GM23338 (cell line): ENCODE measurements around the gene SLC25A34. TPM values are rescaled to one million over a fixed set of nuclear protein-coding genes. Genes with fewer than 3 reads are reported as not detected.

Source experiments
- ATAC-seq: fragments of 200-7000 bp; cut with Tn5 transposase; 3 replicates; pipeline ENCODE4 v1.9.1; 2020
- DNase-seq: peaks from one replicate; pipeline ENCODE4 v3.0.0-alpha.2; 2015; ENCODE audit warnings: low spot score
- H2AFZ ChIP-seq: fragments of 200-600 bp; sonication (generic); 2 replicates; pipeline ENCODE4 v1.8.0; 2016; ENCODE audit warnings: antibody characterized with exemption, mild to moderate bottlenecking, moderate library complexity
- H3F3A ChIP-seq: fragments of 200-600 bp; sonication (generic); replicated peaks from 2 replicates; pipeline ENCODE4 v1.8.0; 2017; ENCODE audit warnings: antibody characterized with exemption, mixed run types, low read depth
- H3K27ac ChIP-seq: fragments of 200-600 bp; sonication (generic); 2 replicates; pipeline ENCODE4 v1.6.1; 2016; ENCODE audit warnings: low read depth
- H3K27me3 ChIP-seq: fragments of 200-600 bp; sonication (generic); 2 replicates; pipeline ENCODE4 v1.8.0; 2016; ENCODE audit warnings: mild to moderate bottlenecking, mixed run types, moderate library complexity; ENCODE audit not compliant: insufficient read depth
- H3K36me3 ChIP-seq: fragments of 200-600 bp; sonication (generic); 2 replicates; pipeline ENCODE4 v1.8.0; 2016; ENCODE audit warnings: mild to moderate bottlenecking; ENCODE audit not compliant: insufficient read depth
- H3K4me1 ChIP-seq: fragments of 200-600 bp; sonication (generic); 2 replicates; pipeline ENCODE4 v1.8.0; 2016; ENCODE audit warnings: mild to moderate bottlenecking, moderate library complexity; ENCODE audit not compliant: insufficient read depth
- H3K4me2 ChIP-seq: fragments of 200-600 bp; sonication (generic); 2 replicates; pipeline ENCODE4 v1.7.1; 2017; ENCODE audit warnings: mixed run types
- H3K4me3 ChIP-seq: fragments of 200-600 bp; sonication (generic); 2 replicates; pipeline ENCODE4 v1.6.1; 2016; ENCODE audit warnings: mixed run types
- H3K79me2 ChIP-seq: fragments of 200-600 bp; sonication (generic); replicated peaks from 2 replicates; pipeline ENCODE4 v1.8.0; 2017; ENCODE audit warnings: mild to moderate bottlenecking; ENCODE audit not compliant: insufficient read depth
- H3K9me2 ChIP-seq: fragments of 200-600 bp; sonication (generic); 2 replicates; pipeline ENCODE4 v1.8.0; 2017; ENCODE audit not compliant: insufficient read depth
- H4K20me1 ChIP-seq: fragments of 200-600 bp; sonication (generic); replicated peaks from 2 replicates; pipeline ENCODE4 v1.8.0; 2017; ENCODE audit warnings: mild to moderate bottlenecking; ENCODE audit not compliant: insufficient read depth
- H3K27ac Mint-ChIP-seq: 2 replicates; pipeline ENCODE4 v1.8.0; 2020; ENCODE audit warnings: inconsistent platforms, mild to moderate bottlenecking, moderate library complexity, mixed read lengths
- H3K27me3 Mint-ChIP-seq: 3 replicates; pipeline ENCODE4 v1.8.0; 2022; ENCODE audit warnings: low read depth, mild to moderate bottlenecking, moderate library complexity, mixed read lengths, inconsistent platforms; ENCODE audit not compliant: insufficient read depth, poor library complexity
- H3K36me3 Mint-ChIP-seq: 3 replicates; pipeline ENCODE4 v1.8.0; 2021; ENCODE audit warnings: low read depth, mild to moderate bottlenecking, inconsistent platforms, moderate library complexity, mixed read lengths
- H3K4me1 Mint-ChIP-seq: 3 replicates; pipeline ENCODE4 v1.8.0; 2020; ENCODE audit warnings: mild to moderate bottlenecking, inconsistent platforms, mixed read lengths
- H3K4me3 Mint-ChIP-seq: 3 replicates; pipeline ENCODE4 v1.8.0; 2021; ENCODE audit warnings: moderate library complexity, mild to moderate bottlenecking, inconsistent platforms, mixed read lengths
- H3K9me3 Mint-ChIP-seq: 3 replicates; pipeline ENCODE4 v1.8.0; 2020; ENCODE audit warnings: moderate library complexity, mild to moderate bottlenecking, inconsistent platforms, mixed read lengths
- EZH2 ChIP-seq: fragments of 200-600 bp; sonication (generic); IDR thresholded peaks from one replicate; pipeline ENCODE4 v1.8.0; 2017; ENCODE audit warnings: antibody characterized with exemption, mild to moderate bottlenecking, low read depth; ENCODE audit not compliant: unreplicated experiment
- EZH2phosphoT487 ChIP-seq: fragments of 200-600 bp; sonication (generic); IDR thresholded peaks from one replicate; pipeline ENCODE4 v1.8.1; 2018; ENCODE audit warnings: antibody characterized with exemption; ENCODE audit not compliant: unreplicated experiment
- JUNB ChIP-seq: IDR thresholded peaks from one replicate; pipeline ENCODE4 v1.6.1; 2016; ENCODE audit warnings: antibody characterized with exemption; ENCODE audit not compliant: unreplicated experiment
- NANOG ChIP-seq: IDR thresholded peaks from 2 replicates; pipeline ENCODE4 v1.6.1; 2016; ENCODE audit warnings: antibody characterized with exemption, borderline replicate concordance
- POLR2AphosphoS5 ChIP-seq: IDR thresholded peaks from 2 replicates; pipeline ENCODE4 v1.6.1; 2016; ENCODE audit warnings: antibody characterized with exemption, low read depth
- STAT1 ChIP-seq: IDR thresholded peaks from one replicate; pipeline ENCODE4 v1.6.1; 2016; ENCODE audit warnings: antibody characterized with exemption; ENCODE audit not compliant: unreplicated experiment
- ZNF331 ChIP-seq: fragments of 250-450 bp; sonication (Bioruptor Pico); IDR thresholded peaks from 2 replicates; pipeline ENCODE4 v1.5.0; 2020; ENCODE audit warnings: low read depth, mild to moderate bottlenecking, moderate library complexity
- polyA plus RNA-seq: library from polyadenylated mRNA; unstranded; fragments of >200 nt; fragmentation: Nextera tagmentation; extraction: Ambion mirVana; gene quantifications from 2 replicates; pipeline ENCODE4 v1.2.1, GENCODE V29; 2016
- total RNA-seq: library from RNA; depleted of rRNA; stranded (reverse); fragments of >200 nt; shearing (Covaris generic); gene quantifications from 2 replicates; pipeline ENCODE4 v1.2.3, GENCODE V29; 2014
- TF ChIP-seq, protein P1 (sequence below): fragments of 250-450 bp; sonication (Bioruptor Pico); IDR thresholded peaks from 2 replicates; pipeline ENCODE4 v1.5.0; 2020; ENCODE audit warnings: mild to moderate bottlenecking, moderate library complexity
- TF ChIP-seq, protein P2 (sequence below): IDR thresholded peaks from 2 replicates; pipeline ENCODE4 v1.6.1; 2016; ENCODE audit warnings: antibody characterized with exemption

Gene SLC25A34
- total and polyA plus RNA-seq, 2 experiments from 2014 or later, result 0.11 to 3.5 TPM

DNA sequence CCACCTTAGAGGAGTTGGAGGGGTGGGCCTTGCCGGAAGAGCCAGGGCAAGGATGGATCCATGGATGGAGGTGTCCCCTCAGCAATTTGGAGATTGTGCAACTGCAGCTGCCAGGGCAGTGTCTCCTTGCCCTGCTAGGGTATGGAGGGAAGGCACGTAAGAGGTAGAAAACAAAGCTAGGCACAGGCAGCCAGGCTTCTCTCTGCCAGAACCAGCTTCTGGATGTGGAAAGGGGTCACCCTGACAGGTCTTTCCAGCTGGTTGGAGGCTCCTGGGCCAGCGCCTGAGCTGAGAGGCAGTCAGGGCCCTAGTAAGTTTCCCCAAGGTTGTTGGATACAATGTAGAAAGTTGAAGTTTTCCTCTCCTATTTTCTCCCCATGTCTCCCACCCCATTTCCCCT is 15.2 kb upstream of the SLC25A34 start:
- Mint-ChIP-seq H3K36me3 (peaks cover 28% of the 10 kb centered on the region), H3K4me3 (no peak overlapping the region), H3K27me3 (peaks cover 2% of the 10 kb centered on the region), H3K9me3 (no peaks in the 10 kb centered on the region), H3K27ac (no peak overlapping the region), H3K4me1 (no peaks in the 10 kb centered on the region)
- H3K4me3 ChIP-seq, result no peak overlapping the region
- no peak for DNase-seq
- no peaks in the 10 kb centered on the region for H3K27me3 ChIP-seq
- ATAC-seq, result no peak
- H3K4me1 ChIP-seq, result no peaks in the 10 kb centered on the region
- H3F3A ChIP-seq, result no peaks in the 10 kb centered on the region
- H3K9me2 ChIP-seq, result no peaks in the 10 kb centered on the region
- no peak overlapping the region for H3K27ac ChIP-seq
- H4K20me1 ChIP-seq, result no peaks in the 10 kb centered on the region; the same call in none of the 2 replicates
- no peak overlapping the region for H3K4me2 ChIP-seq
- no peak overlapping the region for H2AFZ ChIP-seq
- TF ChIP-seq POLR2AphosphoS5 (no peak), NANOG (no peak), ZNF331 (CRISPR knock-in tag) (no peak), EZH2phosphoT487 (no peak), STAT1 (no peak), JUNB (no peak), EZH2 (no peak)
- TF ChIP-seq, protein P1, sequence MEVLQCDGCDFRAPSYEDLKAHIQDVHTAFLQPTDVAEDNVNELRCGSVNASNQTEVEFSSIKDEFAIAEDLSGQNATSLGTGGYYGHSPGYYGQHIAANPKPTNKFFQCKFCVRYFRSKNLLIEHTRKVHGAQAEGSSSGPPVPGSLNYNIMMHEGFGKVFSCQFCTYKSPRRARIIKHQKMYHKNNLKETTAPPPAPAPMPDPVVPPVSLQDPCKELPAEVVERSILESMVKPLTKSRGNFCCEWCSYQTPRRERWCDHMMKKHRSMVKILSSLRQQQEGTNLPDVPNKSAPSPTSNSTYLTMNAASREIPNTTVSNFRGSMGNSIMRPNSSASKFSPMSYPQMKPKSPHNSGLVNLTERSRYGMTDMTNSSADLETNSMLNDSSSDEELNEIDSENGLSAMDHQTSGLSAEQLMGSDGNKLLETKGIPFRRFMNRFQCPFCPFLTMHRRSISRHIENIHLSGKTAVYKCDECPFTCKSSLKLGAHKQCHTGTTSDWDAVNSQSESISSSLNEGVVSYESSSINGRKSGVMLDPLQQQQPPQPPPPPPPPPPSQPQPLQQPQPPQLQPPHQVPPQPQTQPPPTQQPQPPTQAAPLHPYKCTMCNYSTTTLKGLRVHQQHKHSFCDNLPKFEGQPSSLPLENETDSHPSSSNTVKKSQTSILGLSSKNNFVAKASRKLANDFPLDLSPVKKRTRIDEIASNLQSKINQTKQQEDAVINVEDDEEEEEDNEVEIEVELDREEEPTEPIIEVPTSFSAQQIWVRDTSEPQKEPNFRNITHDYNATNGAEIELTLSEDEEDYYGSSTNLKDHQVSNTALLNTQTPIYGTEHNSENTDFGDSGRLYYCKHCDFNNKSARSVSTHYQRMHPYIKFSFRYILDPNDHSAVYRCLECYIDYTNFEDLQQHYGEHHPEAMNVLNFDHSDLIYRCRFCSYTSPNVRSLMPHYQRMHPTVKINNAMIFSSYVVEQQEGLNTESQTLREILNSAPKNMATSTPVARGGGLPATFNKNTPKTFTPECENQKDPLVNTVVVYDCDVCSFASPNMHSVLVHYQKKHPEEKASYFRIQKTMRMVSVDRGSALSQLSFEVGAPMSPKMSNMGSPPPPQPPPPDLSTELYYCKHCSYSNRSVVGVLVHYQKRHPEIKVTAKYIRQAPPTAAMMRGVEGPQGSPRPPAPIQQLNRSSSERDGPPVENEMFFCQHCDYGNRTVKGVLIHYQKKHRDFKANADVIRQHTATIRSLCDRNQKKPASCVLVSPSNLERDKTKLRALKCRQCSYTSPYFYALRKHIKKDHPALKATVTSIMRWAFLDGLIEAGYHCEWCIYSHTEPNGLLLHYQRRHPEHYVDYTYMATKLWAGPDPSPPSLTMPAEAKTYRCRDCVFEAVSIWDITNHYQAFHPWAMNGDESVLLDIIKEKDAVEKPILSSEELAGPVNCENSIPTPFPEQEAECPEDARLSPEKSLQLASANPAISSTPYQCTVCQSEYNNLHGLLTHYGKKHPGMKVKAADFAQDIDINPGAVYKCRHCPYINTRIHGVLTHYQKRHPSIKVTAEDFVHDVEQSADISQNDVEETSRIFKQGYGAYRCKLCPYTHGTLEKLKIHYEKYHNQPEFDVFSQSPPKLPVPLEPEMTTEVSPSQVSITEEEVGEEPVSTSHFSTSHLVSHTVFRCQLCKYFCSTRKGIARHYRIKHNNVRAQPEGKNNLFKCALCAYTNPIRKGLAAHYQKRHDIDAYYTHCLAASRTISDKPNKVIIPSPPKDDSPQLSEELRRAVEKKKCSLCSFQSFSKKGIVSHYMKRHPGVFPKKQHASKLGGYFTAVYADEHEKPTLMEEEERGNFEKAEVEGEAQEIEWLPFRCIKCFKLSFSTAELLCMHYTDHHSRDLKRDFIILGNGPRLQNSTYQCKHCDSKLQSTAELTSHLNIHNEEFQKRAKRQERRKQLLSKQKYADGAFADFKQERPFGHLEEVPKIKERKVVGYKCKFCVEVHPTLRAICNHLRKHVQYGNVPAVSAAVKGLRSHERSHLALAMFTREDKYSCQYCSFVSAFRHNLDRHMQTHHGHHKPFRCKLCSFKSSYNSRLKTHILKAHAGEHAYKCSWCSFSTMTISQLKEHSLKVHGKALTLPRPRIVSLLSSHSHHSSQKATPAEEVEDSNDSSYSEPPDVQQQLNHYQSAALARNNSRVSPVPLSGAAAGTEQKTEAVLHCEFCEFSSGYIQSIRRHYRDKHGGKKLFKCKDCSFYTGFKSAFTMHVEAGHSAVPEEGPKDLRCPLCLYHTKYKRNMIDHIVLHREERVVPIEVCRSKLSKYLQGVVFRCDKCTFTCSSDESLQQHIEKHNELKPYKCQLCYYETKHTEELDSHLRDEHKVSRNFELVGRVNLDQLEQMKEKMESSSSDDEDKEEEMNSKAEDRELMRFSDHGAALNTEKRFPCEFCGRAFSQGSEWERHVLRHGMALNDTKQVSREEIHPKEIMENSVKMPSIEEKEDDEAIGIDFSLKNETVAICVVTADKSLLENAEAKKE (CRISPR knock-in tag), result no peak
- TF ChIP-seq, protein P2, sequence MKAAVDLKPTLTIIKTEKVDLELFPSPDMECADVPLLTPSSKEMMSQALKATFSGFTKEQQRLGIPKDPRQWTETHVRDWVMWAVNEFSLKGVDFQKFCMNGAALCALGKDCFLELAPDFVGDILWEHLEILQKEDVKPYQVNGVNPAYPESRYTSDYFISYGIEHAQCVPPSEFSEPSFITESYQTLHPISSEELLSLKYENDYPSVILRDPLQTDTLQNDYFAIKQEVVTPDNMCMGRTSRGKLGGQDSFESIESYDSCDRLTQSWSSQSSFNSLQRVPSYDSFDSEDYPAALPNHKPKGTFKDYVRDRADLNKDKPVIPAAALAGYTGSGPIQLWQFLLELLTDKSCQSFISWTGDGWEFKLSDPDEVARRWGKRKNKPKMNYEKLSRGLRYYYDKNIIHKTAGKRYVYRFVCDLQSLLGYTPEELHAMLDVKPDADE, result no peak
- H3K79me2 ChIP-seq, result no peaks in the 10 kb centered on the region
- H3K36me3 ChIP-seq, result no peaks in the 10 kb centered on the region; the same call in 1 of the 2 replicates
